ENCODE measurements around the gene KCNN4.
"Not testable (repeated sequence)": the region's sequence is repeated elsewhere in the genome, so short reads cannot be mapped to it uniquely, and the experiment has no call there.

The KCNN4 gene

GRCh38 chr19:43775299-43775890 is 5.4 kb downstream of the KCNN4 start:
- in situ Hi-C loops (cut with MboI; ENCODE audit: low sequenced_read_pairs): no loop called here

DNA sequence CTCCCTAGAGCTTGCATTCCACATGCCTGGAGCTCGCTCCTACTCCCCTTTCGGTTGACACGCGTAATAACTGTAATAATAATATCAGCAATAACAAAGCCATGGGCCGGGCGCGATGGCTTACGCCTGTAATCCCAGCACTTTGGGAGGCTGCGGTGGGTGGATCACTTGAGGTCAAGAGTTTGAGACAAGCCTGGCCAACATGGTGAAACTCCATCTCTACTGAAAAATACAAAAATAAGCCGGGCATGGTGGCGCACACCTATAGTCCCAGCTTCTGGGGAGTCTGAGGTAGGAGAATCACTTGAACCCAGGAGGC is 5.9 kb downstream of the KCNN4 start:
- in situ Hi-C loops (cut with MboI; ENCODE audit: low sequenced_read_pairs): not testable (repeated sequence)

DNA sequence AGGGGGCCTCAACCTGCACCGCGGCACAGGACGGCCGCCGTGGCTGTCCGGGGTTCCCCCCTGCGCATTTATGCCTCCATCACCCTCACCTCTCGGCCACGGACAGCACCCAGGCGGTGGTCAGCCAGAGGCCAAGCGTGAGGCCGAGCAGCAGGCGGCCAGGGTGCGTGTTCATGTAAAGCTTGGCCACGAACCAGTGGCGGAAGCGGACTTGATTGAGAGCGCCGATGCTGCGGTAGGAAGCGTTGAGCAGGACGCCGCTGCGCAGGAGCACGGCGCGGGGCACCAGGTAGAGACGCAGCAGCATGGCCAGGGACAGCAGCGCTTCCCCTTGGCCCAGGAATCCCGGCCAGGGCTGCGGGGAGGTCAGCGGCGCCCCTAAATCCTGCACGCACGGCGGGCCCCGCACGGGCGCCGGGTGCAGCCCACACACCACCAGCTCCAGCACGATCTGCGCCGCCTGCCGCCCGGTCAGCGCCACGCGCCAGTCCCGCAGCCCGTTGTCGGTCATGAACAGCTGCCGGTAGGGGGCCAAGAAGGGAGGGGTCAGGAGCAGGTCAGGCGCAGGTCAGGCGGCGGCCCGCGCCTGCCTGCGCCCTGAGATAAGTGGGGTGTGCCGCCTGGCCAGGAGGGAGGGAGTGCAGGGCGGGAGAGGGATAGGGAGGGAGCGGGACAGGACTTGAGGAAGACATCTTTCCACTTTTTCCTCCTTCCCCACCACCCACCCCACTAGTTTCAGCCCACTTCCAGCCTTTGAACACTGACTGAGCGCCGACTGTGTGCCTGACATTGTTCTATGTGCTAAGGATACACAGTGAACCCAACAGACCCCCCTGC is 6.5 kb downstream of the KCNN4 start:
- in situ Hi-C loops (cut with MboI; ENCODE audit: low sequenced_read_pairs): no loop called here

GRCh38 chr19:43773725-43774102 is 7.1 kb downstream of the KCNN4 start:
- in situ Hi-C loops (cut with MboI; ENCODE audit: low sequenced_read_pairs): no loop called here

DNA sequence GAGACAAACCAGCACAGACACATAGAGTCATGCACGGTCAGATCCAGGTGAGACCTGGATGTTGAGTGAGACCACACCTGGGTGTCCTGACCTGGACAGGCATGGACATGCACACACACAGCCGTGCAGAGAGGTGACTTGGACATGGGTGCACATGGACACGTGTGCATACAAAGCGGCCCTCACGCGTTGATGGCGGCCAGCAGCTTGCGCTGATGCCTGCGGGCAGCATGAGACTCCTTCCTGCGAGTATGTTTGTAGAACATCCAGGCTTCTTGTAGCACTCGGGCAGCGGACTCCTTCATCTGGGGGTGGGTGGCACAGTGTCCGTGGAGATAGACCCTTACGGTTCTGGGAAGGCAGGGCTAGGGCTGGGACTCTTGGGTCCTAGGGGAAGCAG is 11.5 kb downstream of the KCNN4 start:
- in situ Hi-C loops (cut with MboI; ENCODE audit: low sequenced_read_pairs): no loop called here

- in situ Hi-C loops (cut with MboI; ENCODE audit: low sequenced_read_pairs): no loop called here
Observed at GRCh38 chr19:43768273-43769050, 12.3 kb downstream of the KCNN4 start.

DNA sequence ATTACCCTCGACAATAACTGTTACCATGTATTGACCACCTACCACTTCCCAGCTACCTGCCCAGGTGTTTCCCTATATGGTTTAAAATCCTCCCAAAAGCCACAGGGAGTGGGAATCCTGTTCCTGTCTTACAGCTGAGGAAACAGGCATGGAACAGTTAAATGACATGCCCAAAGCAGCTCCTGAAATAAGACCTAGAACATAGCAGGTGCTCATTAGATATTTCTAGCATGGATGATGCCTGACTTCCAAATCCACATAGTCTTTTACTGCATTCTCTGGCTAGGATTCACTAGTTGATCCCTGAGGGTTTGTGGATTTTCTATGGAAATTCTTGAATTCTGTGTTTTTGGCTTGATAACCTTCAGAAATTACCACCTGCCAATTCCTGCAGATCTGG is 13.0 kb downstream of the KCNN4 start:
- in situ Hi-C loops (cut with MboI; ENCODE audit: low sequenced_read_pairs): no loop called here

- in situ Hi-C loops (cut with MboI; ENCODE audit: low sequenced_read_pairs): no loop called here
Observed at GRCh38 chr19:43767316-43767715, 13.5 kb downstream of the KCNN4 start.

DNA sequence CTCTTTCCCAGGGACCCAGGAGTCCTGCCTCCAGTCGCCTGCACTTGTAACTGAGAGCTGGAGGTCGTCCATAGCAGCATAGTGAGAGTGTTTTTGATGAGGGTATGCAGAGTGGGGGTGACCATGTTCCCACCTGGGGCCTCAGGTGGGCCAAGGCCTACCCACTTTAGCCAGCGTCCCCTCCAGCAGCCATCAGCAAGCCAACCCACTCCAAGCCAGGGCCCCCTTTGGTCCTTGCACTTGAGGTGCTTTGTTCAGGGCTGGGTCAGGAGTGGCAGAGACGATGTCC is 14.1 kb downstream of the KCNN4 start:
- in situ Hi-C loops (cut with MboI; ENCODE audit: low sequenced_read_pairs): no loop called here

GRCh38 chr19:43765109-43765876 is 15.5 kb downstream of the KCNN4 start:
- in situ Hi-C loops (cut with MboI; ENCODE audit: low sequenced_read_pairs): no loop called here

- in situ Hi-C loops (cut with MboI; ENCODE audit: low sequenced_read_pairs): not testable (repeated sequence)
Observed at GRCh38 chr19:43764684-43765083, 16.1 kb downstream of the KCNN4 start.

DNA sequence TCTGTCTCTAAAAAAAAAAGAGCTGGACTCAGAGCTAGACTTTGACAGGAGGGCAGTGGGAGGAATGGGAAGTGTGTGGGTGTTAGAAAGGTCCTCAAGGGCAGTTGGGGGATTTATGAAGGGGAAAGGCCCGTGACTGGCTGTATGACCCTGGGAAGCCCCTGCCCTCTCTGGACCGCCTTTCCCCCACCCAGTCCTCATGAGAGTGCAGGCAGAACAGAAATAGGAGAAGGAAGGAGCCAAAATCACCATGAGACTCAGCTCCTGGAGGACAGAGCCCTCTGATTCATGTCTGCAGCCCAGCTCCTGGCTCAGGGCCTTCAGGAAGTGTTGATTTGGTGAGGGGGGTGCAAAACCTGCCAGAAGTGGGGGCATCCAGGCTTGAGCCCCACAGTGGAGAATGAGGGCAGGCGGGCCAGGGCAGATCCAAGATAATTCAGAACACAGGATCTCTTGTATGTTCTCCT is 17.3 kb downstream of the KCNN4 start:
- in situ Hi-C loops (cut with MboI; ENCODE audit: low sequenced_read_pairs): no loop called here

GRCh38 chr19:43762814-43763213 is 18.0 kb downstream of the KCNN4 start:
- in situ Hi-C loops (cut with MboI; ENCODE audit: low sequenced_read_pairs): no loop called here

DNA sequence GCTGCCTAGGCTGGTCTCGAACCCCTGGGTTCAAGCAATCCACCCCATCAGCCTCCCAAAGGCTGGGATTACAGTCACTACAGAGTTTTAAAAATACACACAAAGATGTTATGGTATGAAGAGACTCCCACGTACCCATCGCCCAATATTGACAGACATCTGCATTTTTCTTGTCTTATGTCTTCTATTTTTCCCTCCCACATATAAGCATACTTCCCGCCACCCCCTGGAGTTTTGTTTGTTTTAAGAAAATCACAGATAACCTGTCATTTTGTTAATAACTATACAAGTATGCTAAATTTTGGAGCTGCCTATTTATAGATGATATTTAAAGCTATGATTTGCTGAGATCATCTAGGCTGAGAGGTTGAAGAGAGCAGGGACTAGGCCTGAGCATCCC is 19.8 kb downstream of the KCNN4 start:
- in situ Hi-C loops (cut with MboI; ENCODE audit: low sequenced_read_pairs): no loop called here

DNA sequence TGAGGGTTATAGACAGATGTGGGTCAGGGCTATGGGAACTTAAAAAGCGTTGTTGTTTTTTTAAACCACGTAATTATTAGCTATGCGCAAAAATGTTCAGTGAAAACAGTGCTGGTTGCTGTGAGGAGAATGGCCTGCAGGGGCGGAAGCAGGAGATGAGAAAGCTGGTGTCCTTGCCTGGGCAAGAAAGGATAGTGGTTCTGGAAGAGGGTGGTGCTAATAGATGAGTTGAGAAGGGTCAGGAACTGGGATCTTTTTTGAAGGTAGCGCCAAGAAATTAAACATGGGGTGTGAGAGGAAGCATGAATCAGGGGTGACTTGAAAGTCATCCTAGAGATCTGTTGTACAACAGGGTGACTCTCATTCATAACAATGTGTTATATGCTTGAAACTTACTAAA is 21.3 kb downstream of the KCNN4 start:
- in situ Hi-C loops (cut with MboI; ENCODE audit: low sequenced_read_pairs): no loop called here

DNA sequence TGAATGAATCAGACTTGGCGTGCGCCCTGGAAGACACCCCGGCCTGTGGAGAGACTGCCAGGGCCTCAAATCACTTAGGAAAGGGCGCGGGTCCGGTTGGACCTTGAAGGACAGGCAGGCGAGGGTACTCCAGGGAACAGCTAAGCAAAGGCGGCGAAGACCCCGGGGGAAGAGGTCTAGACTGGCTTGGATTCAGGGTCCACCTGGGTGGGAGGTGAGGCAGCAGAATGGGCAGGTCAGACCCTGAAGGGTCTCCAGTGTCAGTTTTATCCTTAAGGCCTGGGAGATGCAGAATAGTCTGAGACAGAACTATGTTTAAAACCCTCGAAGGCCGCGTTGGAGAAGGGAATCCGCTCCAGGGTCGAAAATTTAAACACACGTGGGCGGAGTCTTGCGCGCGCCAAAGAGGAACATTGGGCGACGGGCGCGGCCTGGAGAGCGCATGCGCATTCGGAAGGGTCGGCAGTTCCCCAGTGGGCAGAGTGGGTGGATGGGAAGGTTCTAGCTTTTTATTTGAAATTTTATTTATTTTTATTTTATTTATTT is 25.4 kb downstream of the KCNN4 start:
- in situ Hi-C loops (cut with MboI; ENCODE audit: low sequenced_read_pairs): no loop called here

DNA sequence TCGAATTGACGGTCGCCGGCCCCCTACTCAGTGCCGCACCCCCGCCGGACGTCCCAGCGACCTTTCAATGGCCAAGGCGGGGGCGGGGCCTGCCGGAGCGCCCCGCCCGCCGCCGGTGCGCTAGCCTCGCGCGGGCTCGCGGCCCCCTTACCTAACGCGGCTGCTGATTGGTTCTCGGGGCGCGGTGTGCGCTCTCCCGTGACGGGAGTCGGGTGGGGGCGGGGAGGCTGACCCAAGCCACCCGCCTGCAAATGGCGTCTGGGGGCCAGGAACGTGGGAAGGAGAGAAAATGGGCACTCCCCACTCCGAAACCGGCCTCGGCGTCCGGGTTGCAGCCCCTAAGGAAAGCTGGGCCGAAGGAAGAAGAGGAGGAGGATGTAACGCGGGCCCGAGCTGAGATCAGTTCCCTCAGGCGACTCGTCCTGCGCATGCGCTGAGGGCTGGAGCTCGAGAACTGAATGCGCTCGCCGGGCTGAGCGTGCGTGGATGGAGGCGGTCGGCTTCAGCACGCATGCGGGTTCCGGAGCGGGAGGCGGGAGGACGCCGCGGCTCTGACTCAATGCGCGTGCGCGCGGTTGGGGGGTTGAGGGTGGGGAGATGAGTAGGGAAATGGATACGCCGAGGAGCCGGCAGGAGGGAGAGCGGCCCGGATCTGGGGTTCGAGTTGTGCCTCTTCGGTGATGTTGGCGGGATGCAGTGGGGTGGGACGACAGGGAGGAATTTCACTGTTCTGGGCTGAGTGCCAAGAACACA is 26.1 kb downstream of the KCNN4 start, which contains the start of gene SMG9:
Gene SMG9 (minus strand): TSS at position 460 of the 753 bp plus-strand sequence. CDS start 4,221 bp downstream, outside the sequence.
- in situ Hi-C loops (cut with MboI; ENCODE audit: low sequenced_read_pairs): no loop called here

- in situ Hi-C loops (cut with MboI; ENCODE audit: low sequenced_read_pairs): no loop called here
Observed at GRCh38 chr19:43754253-43754502, 26.6 kb downstream of the KCNN4 start.

DNA sequence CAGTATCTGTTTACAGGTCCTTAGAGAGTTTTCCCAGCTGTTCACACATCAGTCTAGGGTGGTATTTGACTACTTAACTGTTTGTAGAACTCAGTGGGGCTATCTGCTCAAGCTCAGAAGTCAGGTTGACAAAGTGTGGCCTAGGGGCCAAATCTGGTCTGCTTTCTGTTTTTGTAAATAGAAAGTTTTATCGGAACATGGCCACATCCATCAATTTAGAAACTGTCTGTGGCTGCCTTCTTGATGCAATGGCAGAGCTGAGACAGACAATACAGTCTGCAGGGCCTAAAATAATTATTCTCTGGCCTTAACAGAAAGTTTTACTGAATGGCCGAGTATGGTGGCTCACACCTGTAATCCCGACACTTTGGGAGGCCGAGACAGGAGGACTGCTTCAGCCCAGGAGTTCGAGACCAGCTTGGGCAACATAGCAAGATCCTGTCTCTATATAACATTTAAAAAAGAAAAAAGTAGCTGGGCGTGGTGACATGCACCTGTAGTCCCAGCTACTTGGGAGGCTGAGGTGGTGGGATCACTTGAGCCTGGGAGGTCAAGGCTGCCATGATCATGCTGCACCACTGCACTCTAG is 28.4 kb downstream of the KCNN4 start:
- in situ Hi-C loops (cut with MboI; ENCODE audit: low sequenced_read_pairs): no loop called here

All from HL-60/S4 (cell line).